PC-3 (cell line): ENCODE data around the gene BEND3.

Experiments
- EZH2phosphoT487 ChIP-seq: fragments of 300-600 bp; sonication (generic); IDR thresholded peaks from 2 replicates; pipeline ENCODE4 v1.6.1; 2018; ENCODE audit warnings: mild to moderate bottlenecking, antibody characterized with exemption, low read length, borderline replicate concordance
- TF ChIP-seq, protein P1 (sequence below): fragments of 300-600 bp; sonication (generic); conservative IDR thresholded peaks from 2 replicates; pipeline ENCODE4 v1.5.1; 2017; ENCODE audit warnings: antibody characterized with exemption, low read depth, mild to moderate bottlenecking, low read length

DNA sequence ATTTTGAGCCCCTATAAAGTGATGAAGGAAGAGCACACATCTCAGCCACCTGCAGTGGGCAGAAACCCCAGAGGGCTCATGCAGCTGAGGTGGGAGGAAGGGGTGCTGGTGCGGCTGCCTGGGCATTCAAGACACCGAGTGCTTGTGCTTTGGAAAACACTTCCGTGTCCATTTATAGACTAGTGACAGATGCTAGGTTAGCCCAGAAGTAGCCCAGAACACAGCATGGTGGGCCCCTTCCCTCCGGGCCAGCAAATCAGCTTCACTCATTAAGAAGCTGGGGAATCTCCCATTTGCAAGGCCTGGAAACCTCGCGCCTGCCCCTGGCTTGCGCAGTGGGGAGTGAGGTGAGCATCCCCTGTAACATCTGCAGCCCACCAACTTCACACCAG is 12.9 kb downstream of the BEND3 start:
- TF ChIP-seq, protein P1, sequence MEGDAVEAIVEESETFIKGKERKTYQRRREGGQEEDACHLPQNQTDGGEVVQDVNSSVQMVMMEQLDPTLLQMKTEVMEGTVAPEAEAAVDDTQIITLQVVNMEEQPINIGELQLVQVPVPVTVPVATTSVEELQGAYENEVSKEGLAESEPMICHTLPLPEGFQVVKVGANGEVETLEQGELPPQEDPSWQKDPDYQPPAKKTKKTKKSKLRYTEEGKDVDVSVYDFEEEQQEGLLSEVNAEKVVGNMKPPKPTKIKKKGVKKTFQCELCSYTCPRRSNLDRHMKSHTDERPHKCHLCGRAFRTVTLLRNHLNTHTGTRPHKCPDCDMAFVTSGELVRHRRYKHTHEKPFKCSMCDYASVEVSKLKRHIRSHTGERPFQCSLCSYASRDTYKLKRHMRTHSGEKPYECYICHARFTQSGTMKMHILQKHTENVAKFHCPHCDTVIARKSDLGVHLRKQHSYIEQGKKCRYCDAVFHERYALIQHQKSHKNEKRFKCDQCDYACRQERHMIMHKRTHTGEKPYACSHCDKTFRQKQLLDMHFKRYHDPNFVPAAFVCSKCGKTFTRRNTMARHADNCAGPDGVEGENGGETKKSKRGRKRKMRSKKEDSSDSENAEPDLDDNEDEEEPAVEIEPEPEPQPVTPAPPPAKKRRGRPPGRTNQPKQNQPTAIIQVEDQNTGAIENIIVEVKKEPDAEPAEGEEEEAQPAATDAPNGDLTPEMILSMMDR, result no peak
- no peak for TF ChIP-seq EZH2phosphoT487
